NCI-H128 (cell line): ENCODE measurements around the gene PASK.
A peak's percentile ranks its signal among the peaks of the same experiment; 100 is the strongest.

Experiments used
- DNase-seq: peaks from one replicate; lab custom pipeline; 2025; ENCODE audit not compliant: unreplicated experiment; lab: John Stamatoyannopoulos, UW

The PASK gene

GRCh38 chr2:241180495-241180894 lies 31.2 kb upstream of the PASK start:
- no peak for DNase-seq

GRCh38 chr2:241179899-241180298 lies 30.6 kb upstream of the PASK start:
- DNase-seq, result no peak

DNA sequence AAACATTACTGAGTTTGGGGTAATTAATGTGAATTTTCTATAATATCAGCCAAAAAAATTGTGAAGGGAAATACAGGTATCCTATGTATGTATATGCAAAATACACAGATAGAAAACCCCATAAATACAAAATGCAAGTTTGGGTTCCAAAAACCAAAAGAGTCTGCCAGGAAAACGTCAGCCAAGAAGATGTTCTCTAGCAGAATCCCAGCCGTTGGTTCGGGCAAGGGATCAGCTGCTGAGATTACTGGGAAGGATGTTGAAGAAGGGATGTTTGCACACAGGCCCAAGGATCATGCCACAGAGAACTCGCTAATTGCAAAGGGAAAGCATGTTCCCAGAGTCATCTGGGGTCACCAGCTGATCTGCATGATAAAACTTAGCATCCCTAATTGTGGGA lies 29.7 kb upstream of the PASK start:
- DNase-seq, result no peak

DNA sequence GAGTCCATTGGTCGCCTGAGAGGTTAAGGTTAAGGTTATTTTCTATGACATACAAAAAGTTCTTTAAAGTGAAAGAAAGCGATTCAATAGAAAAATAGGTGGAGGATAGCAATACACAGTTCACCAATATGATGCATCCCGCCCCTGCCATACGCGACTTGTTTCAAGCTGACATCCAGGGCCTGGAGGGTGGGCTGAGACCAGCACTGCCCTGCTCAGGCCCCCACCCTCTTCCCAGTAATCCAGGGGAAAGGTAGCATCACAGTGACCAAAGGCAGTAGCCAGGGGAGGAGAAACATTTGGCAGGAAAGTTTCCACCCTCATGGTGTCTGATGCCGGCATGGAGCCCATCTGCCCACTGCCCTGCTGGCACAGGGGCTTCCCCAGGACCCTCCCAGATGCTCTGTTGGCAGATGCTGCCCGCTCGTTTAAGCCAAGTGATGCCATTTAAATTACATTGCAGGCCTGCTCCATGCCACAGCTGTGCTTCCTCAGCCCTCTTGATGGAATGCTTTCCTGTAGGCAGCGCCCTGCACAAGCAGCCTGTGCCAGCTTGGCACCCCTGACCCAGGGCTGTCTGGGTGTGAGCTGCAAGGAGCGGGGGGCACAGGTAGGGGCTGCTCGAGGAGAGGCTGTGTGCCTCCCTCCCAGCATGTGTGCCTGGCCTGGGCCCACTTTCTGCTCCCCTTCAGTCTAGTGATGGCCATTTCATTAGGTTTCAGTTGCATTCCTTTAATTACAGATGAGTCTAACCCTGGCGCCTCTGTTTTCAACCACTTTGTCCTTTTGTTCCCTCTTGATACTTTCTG lies 28.5 kb upstream of the PASK start:
- no peak for DNase-seq

DNA sequence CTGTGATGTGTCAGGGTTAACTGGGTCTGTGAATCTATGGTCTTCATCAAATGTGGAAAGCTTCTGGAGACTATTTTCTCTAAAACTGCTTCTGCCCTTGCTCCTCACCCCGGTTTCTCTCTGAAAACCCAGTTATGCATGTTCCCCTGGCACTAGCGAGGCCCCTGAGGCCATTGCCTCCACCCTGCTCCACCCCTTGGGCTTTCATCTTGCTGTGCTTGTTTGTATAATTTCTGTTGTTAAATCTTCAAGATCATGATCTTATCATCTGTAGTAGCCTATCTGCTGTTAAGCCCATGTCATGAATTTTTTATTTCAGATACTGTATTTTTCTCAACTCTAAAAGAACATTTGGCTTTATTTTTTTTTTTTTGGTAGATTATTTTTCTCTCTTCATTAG lies 24.3 kb upstream of the PASK start:
- DNase-seq, result no peak

GRCh38 chr2:241168366-241168765 lies 19.1 kb upstream of the PASK start:
- DNase-seq, result no peak

- DNase-seq, result no peak
Measured at GRCh38 chr2:241163601-241164118, 14.4 kb upstream of the PASK start.

GRCh38 chr2:241161646-241162281 lies 12.5 kb upstream of the PASK start:
- no peak for DNase-seq

DNA sequence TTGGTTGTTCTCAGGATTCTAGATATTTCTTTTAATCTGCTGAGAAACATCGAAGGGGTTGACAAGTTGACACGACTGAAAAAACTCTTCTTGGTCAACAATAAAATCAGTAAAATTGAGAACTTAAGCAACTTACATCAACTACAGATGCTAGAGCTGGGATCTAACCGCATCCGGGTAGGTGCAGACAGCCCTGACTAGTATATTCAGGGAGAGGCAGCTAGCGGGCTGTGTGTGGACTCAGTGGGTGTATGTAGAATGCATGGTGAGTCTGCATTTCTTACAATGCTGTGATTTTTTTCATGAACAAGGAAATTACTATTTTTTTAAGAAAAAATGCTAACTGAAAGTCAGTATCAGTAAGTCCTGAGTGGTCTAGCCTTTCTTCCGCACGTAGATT lies 11.0 kb upstream of the PASK start:
- no peak for DNase-seq

- DNase-seq, result no peak
Measured at GRCh38 chr2:241159116-241159515, 9.8 kb upstream of the PASK start.

- no peak for DNase-seq
Measured at GRCh38 chr2:241158546-241158900, 9.3 kb upstream of the PASK start.

- DNase-seq, result no peak
Measured at GRCh38 chr2:241157841-241158545, 8.7 kb upstream of the PASK start.

DNA sequence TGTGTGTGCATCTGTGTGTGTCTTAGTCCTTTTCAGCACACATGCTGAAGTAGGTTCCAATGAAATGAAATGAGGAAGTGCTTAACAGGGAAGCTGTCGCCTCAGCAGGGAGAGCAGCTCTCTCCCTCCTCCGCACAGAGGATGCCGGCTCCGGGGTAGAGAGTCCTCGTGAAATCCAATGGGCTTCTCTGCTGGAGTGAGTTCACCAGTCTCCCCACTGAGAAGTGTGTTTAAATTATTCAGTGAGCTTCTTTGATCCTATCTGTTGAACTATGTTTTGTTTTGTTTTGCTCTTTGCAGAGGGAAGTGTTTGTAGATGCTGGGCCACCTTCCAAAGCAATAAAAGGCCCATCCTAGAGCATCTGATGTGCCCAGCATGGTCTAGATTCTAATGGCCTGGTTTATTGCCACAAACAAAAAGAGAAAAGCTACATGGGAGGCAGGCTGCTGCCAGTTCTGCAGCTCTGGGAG lies 7.7 kb upstream of the PASK start:
- no peak for DNase-seq

DNA sequence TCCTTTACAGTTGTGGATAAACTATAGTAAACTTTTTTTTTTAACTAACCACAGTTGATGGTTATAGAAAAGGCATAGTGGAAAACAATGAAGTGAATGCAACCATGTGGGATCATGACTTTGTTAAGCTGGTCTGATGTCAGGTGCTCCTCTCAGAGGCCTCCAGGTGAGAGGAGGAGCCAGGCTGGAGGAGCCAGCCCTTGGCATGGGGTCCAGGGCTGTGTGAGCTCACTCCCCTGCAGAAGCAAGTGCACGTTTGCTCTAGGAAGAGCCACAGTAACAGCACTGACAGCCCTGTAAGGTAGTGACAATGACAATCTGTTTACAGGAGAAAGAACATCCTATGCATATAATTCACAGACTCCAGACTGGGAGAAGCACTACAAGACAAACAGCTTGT lies 6.7 kb upstream of the PASK start:
- no peak for DNase-seq

- DNase-seq, result no peak
Measured at GRCh38 chr2:241154915-241155314, 5.6 kb upstream of the PASK start.

GRCh38 chr2:241153616-241154015 lies 4.3 kb upstream of the PASK start:
- DNase-seq, result no peak

- DNase-seq, result no peak
Measured at GRCh38 chr2:241151934-241152660, 2.8 kb upstream of the PASK start.

GRCh38 chr2:241150660-241151530 lies 1.6 kb upstream of the PASK start:
- DNase-seq, result no peak

GRCh38 chr2:241149925-241150659 lies 820 bp upstream of the PASK start, which contains the start of gene PPP1R7:
Gene PPP1R7 (plus strand): TSS chr2:241150467. CDS start chr2:241150496, 29 bp downstream.
- DNase-seq, result peak; percentile 89

DNA sequence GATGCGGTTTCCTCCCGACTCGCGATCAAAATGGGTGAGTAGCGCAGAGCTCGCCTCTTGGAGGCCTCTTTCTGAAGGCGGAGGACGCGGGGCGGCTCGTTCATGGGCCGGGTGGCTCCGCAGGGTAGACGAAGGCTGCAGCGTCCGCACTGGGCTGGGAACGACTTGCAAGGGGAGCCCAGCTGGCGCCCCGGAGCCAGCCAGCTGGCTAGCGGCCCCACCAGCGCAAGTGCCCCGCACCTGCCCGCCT lies 328 bp upstream of the PASK start:
- DNase-seq, result no peak
